Stimulated activated CD8-positive, alpha-beta memory T cell treated with anti-CD3 and anti-CD28 coated beads, Interleukin-4, amount 100 ng/mL, for 48 hours (primary cell): ENCODE data around the gene ARL5A.

Experiments used
- DNase-seq: peaks from one replicate; pipeline ENCODE4 v3.0.0-alpha.2; 2020

The ARL5A gene

GRCh38 chr2:151765760-151766410 lies 62.3 kb downstream of the ARL5A start:
- no peak for DNase-seq

- DNase-seq, result no peak
Observed at GRCh38 chr2:151762694-151763093, 65.5 kb downstream of the ARL5A start.

GRCh38 chr2:151761687-151762086 lies 66.5 kb downstream of the ARL5A start:
- DNase-seq, result no peak

GRCh38 chr2:151761193-151761592 lies 67.0 kb downstream of the ARL5A start:
- no peak for DNase-seq

- no peak for DNase-seq
Observed at GRCh38 chr2:151760139-151760650, 68.0 kb downstream of the ARL5A start.

GRCh38 chr2:151758744-151759143 lies 69.5 kb downstream of the ARL5A start:
- DNase-seq, result no peak

- DNase-seq, result no peak
Observed at GRCh38 chr2:151757861-151758260, 70.4 kb downstream of the ARL5A start.

- DNase-seq, result no peak
Observed at GRCh38 chr2:151756820-151757219, 71.4 kb downstream of the ARL5A start.

GRCh38 chr2:151754253-151754897 lies 73.8 kb downstream of the ARL5A start:
- DNase-seq, result no peak

- DNase-seq, result no peak
Observed at GRCh38 chr2:151753540-151753939, 74.7 kb downstream of the ARL5A start.
